Activated CD4-positive, CD25-positive, alpha-beta regulatory T cell treated with anti-CD3 and anti-CD28 coated beads, Interleukin-2, amount 50 U/mL, for 16 hours (primary cell): Measurements from ENCODE around the gene ATXN8OS.
"Not testable (repeated sequence)": the region's sequence is repeated elsewhere in the genome, so short reads cannot be mapped to it uniquely, and the experiment has no call there.

Experiments
- DNase-seq: peaks from one replicate; pipeline ENCODE4 v3.0.0-alpha.2; 2020; ENCODE audit warnings: low read depth, low spot score

ATXN8OS gene

GRCh38 chr13:70107498-70108281 lies at the start of gene ATXN8OS:
Gene ATXN8OS (plus strand): TSS chr13:70107826.
- no peak for DNase-seq

GRCh38 chr13:70080012-70080411 lies 27.6 kb upstream of the ATXN8OS start:
- DNase-seq: no peak

GRCh38 chr13:70087247-70087646 lies 20.4 kb upstream of the ATXN8OS start:
- DNase-seq: no peak

GRCh38 chr13:70088926-70089325 lies 18.7 kb upstream of the ATXN8OS start:
- no peak for DNase-seq

GRCh38 chr13:70090036-70090723 lies 17.4 kb upstream of the ATXN8OS start:
- no peak for DNase-seq

GRCh38 chr13:70098669-70099068 lies 9.0 kb upstream of the ATXN8OS start:
- DNase-seq: no peak

- DNase-seq: no peak
Observed at GRCh38 chr13:70104481-70104880, 3.1 kb upstream of the ATXN8OS start.

GRCh38 chr13:70107125-70107497 lies 515 bp upstream of the ATXN8OS start:
- no peak for DNase-seq

- DNase-seq: no peak
Observed at GRCh38 chr13:70108356-70109105, 905 bp downstream of the ATXN8OS start, which contains the start of gene KLHL1. Gene KLHL1 (minus strand): TSS chr13:70108452. CDS start chr13:70107699, 753 bp downstream.

- DNase-seq: no peak
Observed at GRCh38 chr13:70117338-70117905, 9.8 kb downstream of the ATXN8OS start.

GRCh38 chr13:70125693-70126092 lies 18.1 kb downstream of the ATXN8OS start:
- DNase-seq: no peak

GRCh38 chr13:70128098-70128497 lies 20.5 kb downstream of the ATXN8OS start:
- DNase-seq: no peak

- DNase-seq: not testable (repeated sequence)
Observed at GRCh38 chr13:70142658-70143057, 35.0 kb downstream of the ATXN8OS start.

GRCh38 chr13:70162141-70162540 lies 54.5 kb downstream of the ATXN8OS start:
- DNase-seq: no peak

GRCh38 chr13:70170689-70171088 lies 63.1 kb downstream of the ATXN8OS start:
- no peak for DNase-seq

- DNase-seq: no peak
Observed at GRCh38 chr13:70171151-70171550, 63.5 kb downstream of the ATXN8OS start.

GRCh38 chr13:70172946-70173597 lies 65.4 kb downstream of the ATXN8OS start:
- DNase-seq: no peak

GRCh38 chr13:70173598-70173959 lies 66.0 kb downstream of the ATXN8OS start:
- no peak for DNase-seq

- no peak for DNase-seq
Observed at GRCh38 chr13:70178346-70178745, 70.7 kb downstream of the ATXN8OS start.
